Mesendoderm (in vitro differentiated cells): Measurements from ENCODE around the gene KLHL26.

Source experiments
- DNase-seq: peaks from one replicate; pipeline ENCODE4 v3.0.0; 2013
- H2AK5ac ChIP-seq: 2 replicates; pipeline ENCODE4 v1.6.1; 2013; ENCODE audit warnings: low read length, inconsistent platforms
- H2BK120ac ChIP-seq: 2 replicates; pipeline ENCODE4 v1.6.1; 2013; ENCODE audit warnings: low read depth, mild to moderate bottlenecking, low read length, moderate library complexity, mixed read lengths
- H2BK15ac ChIP-seq: replicated peaks from 2 replicates; pipeline ENCODE4 v1.6.1; 2013; ENCODE audit warnings: low read depth, mild to moderate bottlenecking, moderate library complexity
- H2BK5ac ChIP-seq: 2 replicates; pipeline ENCODE4 v1.6.1; 2013; ENCODE audit warnings: low read length, inconsistent platforms
- H3K18ac ChIP-seq: 2 replicates; pipeline ENCODE4 v1.6.1; 2013; ENCODE audit warnings: mild to moderate bottlenecking, low read length, mixed read lengths
- H3K23ac ChIP-seq: one replicate; pipeline ENCODE4 v1.6.1; 2013; ENCODE audit warnings: low read length
- H3K27ac ChIP-seq: 2 replicates; pipeline ENCODE4 v1.5.1; 2013; ENCODE audit warnings: low read depth, mild to moderate bottlenecking, inconsistent platforms, low read length, moderate library complexity
- H3K27me3 ChIP-seq: 2 replicates; pipeline ENCODE4 v1.6.1; 2013; ENCODE audit warnings: low read length, control low read depth, mild to moderate bottlenecking, inconsistent platforms; ENCODE audit not compliant: insufficient read depth, poor library complexity
- H3K36me3 ChIP-seq: 2 replicates; pipeline ENCODE4 v1.6.1; 2013; ENCODE audit warnings: low read length, inconsistent platforms; ENCODE audit not compliant: control insufficient read depth, insufficient read depth
- H3K4ac ChIP-seq: one replicate; pipeline ENCODE4 v1.6.1; 2013; ENCODE audit warnings: low read depth, mild to moderate bottlenecking, low read length, moderate library complexity
- H3K4me1 ChIP-seq: 2 replicates; pipeline ENCODE4 v1.6.1; 2013; ENCODE audit warnings: low read depth, low read length, inconsistent platforms; ENCODE audit not compliant: control insufficient read depth
- H3K4me2 ChIP-seq: 2 replicates; pipeline ENCODE4 v1.6.1; 2013; ENCODE audit warnings: low read length
- H3K4me3 ChIP-seq: 2 replicates; pipeline ENCODE4 v1.5.1; 2013; ENCODE audit warnings: mild to moderate bottlenecking, low read length
- H3K56ac ChIP-seq: one replicate; pipeline ENCODE4 v1.6.1; 2013; ENCODE audit warnings: low read length
- H3K79me1 ChIP-seq: 2 replicates; pipeline ENCODE4 v1.6.1; 2013; ENCODE audit warnings: low read length, inconsistent platforms
- H3K79me2 ChIP-seq: 2 replicates; pipeline ENCODE4 v1.6.1; 2013; ENCODE audit warnings: mild to moderate bottlenecking, low read length; ENCODE audit not compliant: control insufficient read depth, insufficient read depth
- H3K9ac ChIP-seq: 2 replicates; pipeline ENCODE4 v1.6.1; 2013; ENCODE audit warnings: low read length, inconsistent platforms
- H4K5ac ChIP-seq: one replicate; pipeline ENCODE4 v1.6.1; 2013; ENCODE audit warnings: low read length
- H4K8ac ChIP-seq: one replicate; pipeline ENCODE4 v1.6.1; 2013; ENCODE audit warnings: low read depth, mild to moderate bottlenecking, control low read depth, low read length, moderate library complexity
- WGBS: extraction: QIAGEN DNeasy Blood & Tissue Kit; methylation state at CpG from one replicate; pipeline ENCODE4 v1.1.7; 2013; ENCODE audit warnings: low lambda C conversion rate, missing lambda C conversion rate; ENCODE audit not compliant: insufficient coverage; ENCODE audit errors: extremely low coverage; 5-methylcytosine and 5-hydroxymethylcytosine counted together

KLHL26 gene

DNA sequence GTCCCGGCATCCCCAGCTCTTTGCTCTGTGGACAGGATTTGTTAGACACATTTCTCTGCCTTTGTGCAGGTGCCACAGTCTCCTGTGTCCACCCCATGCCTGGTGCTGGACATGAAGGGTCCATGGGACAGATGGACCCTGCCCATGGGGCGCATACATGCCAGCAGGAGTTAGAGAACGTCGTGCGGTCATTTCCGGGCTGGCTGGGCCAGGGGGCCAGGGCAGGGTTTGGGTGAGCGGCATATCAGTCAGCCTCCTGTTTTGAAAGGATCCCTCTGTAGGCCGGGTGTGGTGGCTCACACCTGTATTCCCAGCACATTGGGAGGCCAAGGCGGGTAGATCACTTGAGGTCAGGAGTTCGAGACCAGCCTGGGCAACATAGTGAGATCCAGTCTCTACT is 11.0 kb downstream of the KLHL26 start:
- H3K4me3 ChIP-seq: no peak overlapping the region
- H2BK15ac ChIP-seq: no peak overlapping the region
- no peak overlapping the region for H4K8ac ChIP-seq
- H2BK5ac ChIP-seq: no peak overlapping the region
- no peak overlapping the region for H3K56ac ChIP-seq
- no peaks in the 10 kb centered on the region for H3K36me3 ChIP-seq
- no peak overlapping the region for H3K27ac ChIP-seq
- no CpG with 5 or more reads among the region's 10 CpGs for WGBS
- no peak overlapping the region for H4K5ac ChIP-seq
- no peak overlapping the region for H3K18ac ChIP-seq
- no peaks in the 10 kb centered on the region for H3K27me3 ChIP-seq
- no peak overlapping the region for H3K4ac ChIP-seq
- H3K79me1 ChIP-seq: no peaks in the 10 kb centered on the region
- H3K79me2 ChIP-seq: no peaks in the 10 kb centered on the region
- no peak for DNase-seq
- H3K4me1 ChIP-seq: no peaks in the 10 kb centered on the region
- no peak overlapping the region for H2AK5ac ChIP-seq
- H2BK120ac ChIP-seq: no peak overlapping the region
- H3K9ac ChIP-seq: no peak overlapping the region
- no peak overlapping the region for H3K23ac ChIP-seq
- no peak overlapping the region for H3K4me2 ChIP-seq

DNA sequence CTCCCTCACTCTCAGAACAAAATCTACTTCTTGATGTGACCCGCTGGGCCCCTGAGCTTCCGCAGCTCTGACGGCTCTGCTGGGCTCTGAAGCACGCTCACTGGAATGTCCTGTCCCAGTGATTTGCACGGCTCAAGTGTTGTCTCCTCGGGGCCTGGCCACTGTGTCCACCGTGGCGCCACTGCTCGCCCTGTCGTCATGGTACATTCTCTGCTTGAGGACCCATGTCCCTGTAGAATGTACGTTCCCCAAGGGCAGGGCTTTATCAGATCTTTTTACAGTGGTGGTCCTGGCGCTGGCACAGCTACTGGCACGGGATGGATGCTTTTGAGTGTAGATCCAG is 12.1 kb downstream of the KLHL26 start:
- no peak overlapping the region for H4K5ac ChIP-seq
- H2BK5ac ChIP-seq: no peak overlapping the region
- H3K23ac ChIP-seq: no peak overlapping the region
- no peak overlapping the region for H3K4me3 ChIP-seq
- no peak overlapping the region for H3K18ac ChIP-seq
- no peaks in the 10 kb centered on the region for H3K79me1 ChIP-seq
- no peak overlapping the region for H3K4me2 ChIP-seq
- no peak overlapping the region for H2BK120ac ChIP-seq
- no peak overlapping the region for H3K4ac ChIP-seq
- no peak overlapping the region for H2BK15ac ChIP-seq
- H3K27me3 ChIP-seq: no peaks in the 10 kb centered on the region
- H3K27ac ChIP-seq: no peak overlapping the region
- no peak overlapping the region for H2AK5ac ChIP-seq
- H3K9ac ChIP-seq: no peak overlapping the region
- WGBS: no CpG with 5 or more reads among the region's 13 CpGs
- no peak overlapping the region for H3K56ac ChIP-seq
- no peak for DNase-seq
- no peak overlapping the region for H4K8ac ChIP-seq
- no peaks in the 10 kb centered on the region for H3K36me3 ChIP-seq
- no peaks in the 10 kb centered on the region for H3K4me1 ChIP-seq
- no peaks in the 10 kb centered on the region for H3K79me2 ChIP-seq

DNA sequence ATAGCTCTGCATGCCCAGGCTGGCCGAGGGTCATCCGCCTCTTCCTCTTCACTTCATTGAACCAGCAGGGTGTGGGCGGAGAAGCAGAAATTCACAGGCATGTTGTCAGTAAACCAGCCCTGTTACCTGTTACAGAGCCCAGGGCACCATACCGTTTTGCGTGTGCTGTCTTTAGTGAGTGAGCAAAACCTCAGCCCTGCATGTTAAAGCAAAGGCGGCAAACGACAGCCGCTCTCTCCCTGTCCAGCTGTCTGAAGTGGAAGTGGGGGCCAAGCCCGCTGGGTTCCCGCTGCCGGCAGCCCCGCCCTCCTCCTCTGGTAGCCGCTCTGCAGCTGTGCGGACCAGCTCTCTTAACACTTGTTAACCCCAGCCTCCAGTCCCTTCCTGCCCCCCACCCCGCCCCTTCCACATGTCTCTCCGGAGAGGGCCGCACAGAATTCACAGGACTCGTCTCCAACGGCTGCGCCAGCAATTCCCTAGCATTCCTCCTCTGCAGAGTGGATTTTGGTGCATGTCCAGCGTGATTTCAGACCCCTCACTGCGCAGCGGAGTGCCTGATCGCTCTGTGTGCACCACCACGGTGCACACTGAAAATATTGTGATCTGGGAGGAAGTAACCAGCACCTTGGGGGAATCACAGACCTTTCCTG is 12.7 kb downstream of the KLHL26 start:
- no peak overlapping the region for H2AK5ac ChIP-seq
- H3K27me3 ChIP-seq: no peaks in the 10 kb centered on the region
- H3K9ac ChIP-seq: no peak overlapping the region
- H3K4me1 ChIP-seq: no peaks in the 10 kb centered on the region
- no peak overlapping the region for H2BK15ac ChIP-seq
- no peaks in the 10 kb centered on the region for H3K79me2 ChIP-seq
- no peak overlapping the region for H2BK5ac ChIP-seq
- no peak overlapping the region for H3K4me3 ChIP-seq
- H3K27ac ChIP-seq: no peak overlapping the region
- no peaks in the 10 kb centered on the region for H3K79me1 ChIP-seq
- no peak overlapping the region for H3K23ac ChIP-seq
- H3K36me3 ChIP-seq: no peaks in the 10 kb centered on the region
- no peak overlapping the region for H3K4ac ChIP-seq
- no peak overlapping the region for H4K8ac ChIP-seq
- no peak overlapping the region for H2BK120ac ChIP-seq
- WGBS: no CpG with 5 or more reads among the region's 25 CpGs
- no peak overlapping the region for H4K5ac ChIP-seq
- no peak for DNase-seq
- no peak overlapping the region for H3K56ac ChIP-seq
- no peak overlapping the region for H3K18ac ChIP-seq
- no peak overlapping the region for H3K4me2 ChIP-seq

DNA sequence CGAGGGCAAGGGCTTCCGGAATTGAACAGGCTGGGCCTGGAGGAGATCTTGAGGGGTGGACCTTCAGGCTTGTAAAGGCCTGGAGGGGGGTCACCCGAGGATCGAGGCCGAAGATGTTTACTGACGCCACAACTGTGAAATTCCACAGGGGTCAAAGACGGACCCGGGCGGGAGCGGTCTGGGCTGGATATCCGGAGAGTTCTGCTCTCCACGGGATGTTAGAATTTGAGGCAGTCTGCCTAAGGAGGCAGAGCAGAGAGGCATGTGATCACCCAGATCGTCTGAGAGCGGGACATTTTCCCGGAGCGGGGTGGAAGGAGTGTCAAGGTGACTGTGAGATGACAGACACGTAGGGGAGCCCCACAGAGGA is 13.2 kb downstream of the KLHL26 start:
- Histone ChIP-seq H3K4me1 (no peaks in the 10 kb centered on the region), H3K27ac (no peak overlapping the region), H3K4me2 (no peak overlapping the region), H4K5ac (no peak overlapping the region), H3K4ac (no peak overlapping the region), H3K18ac (no peak overlapping the region), H3K79me1 (no peaks in the 10 kb centered on the region), H2AK5ac (no peak overlapping the region), H3K79me2 (no peaks in the 10 kb centered on the region), H3K23ac (no peak overlapping the region), H4K8ac (no peak overlapping the region), H3K9ac (no peak overlapping the region), H3K36me3 (no peaks in the 10 kb centered on the region), H3K56ac (no peak overlapping the region), H2BK5ac (no peak overlapping the region), H2BK15ac (no peak overlapping the region), H2BK120ac (no peak overlapping the region), H3K27me3 (no peaks in the 10 kb centered on the region), H3K4me3 (no peak overlapping the region)
- DNase-seq: peak; percentile 38
- no CpG with 5 or more reads among the region's 17 CpGs for WGBS

DNA sequence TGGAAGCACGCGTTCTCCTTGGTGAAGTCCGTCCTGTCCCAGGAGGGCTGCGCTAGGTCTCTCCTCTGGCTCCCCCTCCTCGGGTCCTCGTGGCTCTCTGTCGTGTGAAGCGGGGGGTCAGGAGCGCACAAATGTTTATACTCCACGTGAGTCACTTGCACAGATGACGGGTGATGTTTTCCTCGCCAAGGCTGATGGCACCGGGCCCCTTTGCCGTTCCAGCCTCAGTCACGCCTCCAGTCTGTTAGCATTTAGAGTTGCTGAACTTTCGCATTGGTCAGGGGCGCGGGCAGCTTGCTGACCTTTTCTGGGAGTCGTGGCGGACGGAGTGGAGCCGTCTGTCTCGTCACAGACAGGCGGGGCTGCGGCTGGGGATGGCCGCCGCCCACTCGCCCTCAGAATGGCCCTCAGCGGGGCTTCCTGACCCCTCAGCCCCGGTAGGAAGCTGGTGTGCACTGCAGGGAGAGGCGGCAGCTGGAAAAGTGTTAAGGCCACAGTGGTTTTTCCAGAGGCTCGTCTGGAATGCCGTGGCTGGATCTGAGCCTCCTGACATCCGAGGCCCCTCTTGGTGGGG is 13.7 kb downstream of the KLHL26 start:
- WGBS: no CpG with 5 or more reads among the region's 34 CpGs
- Histone ChIP-seq H3K56ac (peak overlapping the region; percentile 42), H3K9ac (no peak overlapping the region), H4K8ac (no peak overlapping the region), H3K27me3 (no peaks in the 10 kb centered on the region), H3K23ac (no peak overlapping the region), H3K4me1 (no peaks in the 10 kb centered on the region), H2BK5ac (no peak overlapping the region), H3K79me2 (no peaks in the 10 kb centered on the region), H2AK5ac (no peak overlapping the region), H3K4ac (no peak overlapping the region), H2BK120ac (no peak overlapping the region), H3K79me1 (no peaks in the 10 kb centered on the region), H2BK15ac (no peak overlapping the region), H3K4me3 (no peak overlapping the region), H3K27ac (no peak overlapping the region), H3K4me2 (no peak overlapping the region), H3K36me3 (no peaks in the 10 kb centered on the region), H3K18ac (no peak overlapping the region), H4K5ac (no peak overlapping the region)
- no peak for DNase-seq

DNA sequence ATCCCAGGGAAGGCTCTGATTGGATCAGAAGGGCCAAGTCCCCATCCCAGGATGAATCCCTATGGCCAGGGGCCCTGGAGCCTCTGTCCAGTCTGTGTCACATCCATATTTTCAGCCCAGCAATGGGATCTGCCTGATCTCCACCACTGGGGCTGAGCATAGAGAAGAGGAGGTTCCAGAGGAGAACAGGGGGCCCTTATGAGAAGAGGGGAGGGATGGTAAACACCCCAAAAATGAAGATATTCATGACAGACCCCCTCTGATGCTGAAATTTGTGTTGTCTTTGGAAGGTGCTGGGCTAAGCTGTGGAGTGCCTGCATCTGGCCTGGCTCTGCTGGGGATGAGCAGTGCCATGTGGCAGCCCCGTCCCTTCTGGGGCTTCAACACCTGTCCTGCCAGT is 14.5 kb downstream of the KLHL26 start:
- Histone ChIP-seq H4K8ac (no peak overlapping the region), H3K4me2 (no peak overlapping the region), H3K27me3 (no peaks in the 10 kb centered on the region), H3K9ac (no peak overlapping the region), H2AK5ac (no peak overlapping the region), H3K4me1 (no peaks in the 10 kb centered on the region), H3K56ac (no peak overlapping the region), H2BK15ac (no peak overlapping the region), H2BK120ac (no peak overlapping the region), H3K79me2 (no peaks in the 10 kb centered on the region), H3K4ac (no peak overlapping the region), H3K18ac (no peak overlapping the region), H3K79me1 (no peaks in the 10 kb centered on the region), H3K4me3 (no peak overlapping the region), H4K5ac (no peak overlapping the region), H3K27ac (no peak overlapping the region), H3K36me3 (no peaks in the 10 kb centered on the region), H2BK5ac (no peak overlapping the region), H3K23ac (no peak overlapping the region)
- DNase-seq: no peak
- no CpG with 5 or more reads among the region's 1 CpG for WGBS
